Heart left ventricle (tissue), 16 donors: Measurements from ENCODE around the gene IL11RA. TPM values are rescaled to one million over a fixed set of nuclear protein-coding genes. Genes with fewer than 3 reads are reported as not detected.
A peak's percentile ranks its signal among the peaks of the same experiment; 100 is the strongest.

Source experiments
- ATAC-seq, 4 donors: fragments of 200-7000 bp; cut with Tn5 transposase; one replicate each; pipeline ENCODE4 v1.9.1; 2020 to 2022; ENCODE audit warnings: moderate library complexity in 4 of 4, mild to moderate bottlenecking in 3 of 4, moderate number of reproducible peaks in 1 of 4
- DNase-seq, 5 donors: peaks; one replicate each; pipeline ENCODE4 v3.0.0-alpha.2; 2020
- H3K27ac ChIP-seq, 12 donors: fragments of 200-600 bp; sonication (generic) in 4 of 12; one replicate each; pipeline versions ENCODE4 v1.5.0 to v1.8.0; 2016 to 2022; ENCODE audit warnings: mild to moderate bottlenecking in 2 of 12
- H3K27me3 ChIP-seq, 9 donors: fragments of 200-600 bp; sonication (generic) in 2 of 9; one replicate each; pipeline versions ENCODE4 v1.5.1 to v1.8.0; 2016 to 2022; ENCODE audit warnings: mild to moderate bottlenecking in 3 of 9
- H3K36me3 ChIP-seq, 9 donors: fragments of 200-600 bp; sonication (generic) in 2 of 9; one replicate each; pipeline versions ENCODE4 v1.5.0 to v1.8.0; 2018 to 2022; ENCODE audit warnings: mild to moderate bottlenecking in 2 of 9
- H3K4me1 ChIP-seq, 12 donors: fragments of 200-600 bp; sonication (generic) in 4 of 12; one replicate each; pipeline versions ENCODE4 v1.5.0 to v1.8.0; 2016 to 2022; ENCODE audit warnings: mild to moderate bottlenecking in 3 of 12
- H3K4me3 ChIP-seq, 12 donors: fragments of 200-600 bp; sonication (generic) in 4 of 12; one replicate each; pipeline versions ENCODE4 v1.5.0 to v1.8.0; 2017 to 2022; ENCODE audit warnings: mild to moderate bottlenecking in 9 of 12, moderate library complexity in 4 of 12
- H3K9me3 ChIP-seq, 12 donors: fragments of 200-600 bp; sonication (generic) in 4 of 12; one replicate each; pipeline versions ENCODE4 v1.5.0 to v1.8.0; 2016 to 2022; ENCODE audit warnings: mild to moderate bottlenecking in 1 of 12
- POLR2A ChIP-seq, 2 donors: fragments of 450-650 bp; IDR thresholded peaks; one replicate each; pipeline ENCODE4 v1.6.1; 2017; ENCODE audit warnings: antibody characterized with exemption in 2 of 2, mild to moderate bottlenecking in 2 of 2, moderate library complexity in 2 of 2
- WGBS, 4 donors: extraction: QIAGEN DNeasy Blood & Tissue Kit in 2 of 4; methylation state at CpG; one replicate each; pipeline versions ENCODE4 v1.1.5 to v1.1.7; 2013 to 2018; 5-methylcytosine and 5-hydroxymethylcytosine counted together
- intact Hi-C, 10 donors: fragments of 100-400 bp; cut with DNase I; formaldehyde crosslinking; loops; one replicate each; pipeline versions ENCODE4 v1.11.1 to v1.14.2; 2022
- polyA plus RNA-seq, 2 donors: library from polyadenylated mRNA; stranded (reverse); fragments of 200-250 nt; gene quantifications; one replicate each; pipeline ENCODE4 v1.2.3, GENCODE V29; 2013
- total RNA-seq, 9 donors: library from RNA; depleted of rRNA in 2 of 9; stranded (reverse); fragments of >200 nt in 2 of 9; fragmentation: NEBNext Ultra II Directional in 3 of 9; extraction: Animal tissue kit (Norgen Biotek cat#: 25700) in 3 of 9; gene quantifications; one replicate each; pipeline versions ENCODE4 v1.1.0 to v1.2.4, GENCODE V29; 2016 to 2023
- TF ChIP-seq, protein P1 (sequence below), 12 donors: fragments of 200-600 bp; sonication (generic) in 4 of 12; IDR thresholded peaks; one replicate each; pipeline versions ENCODE4 v1.5.0 to v1.8.0; 2018 to 2022; ENCODE audit warnings: antibody characterized with exemption in 12 of 12, mild to moderate bottlenecking in 5 of 12
- donor health status: ischemic (EF 13 %, LVEDD 7.1; RV severe dilation, severe dysfunction).
- donor health status: healthy with polysubstance abuse.
- donor health status: DM: no; HTN: yes; CAD: no.
- donor health status: DM: no; HTN: no; CAD: no.
- donor health status: ischemic (EF 25% LVEDD 6.9; RV normal size, moderate dysfunction).
- donor health status: ischemic (EF 25% LVEDD 5.7; RV mildly dilated, moderate dysfunction).
- donor health status: healthy.
- donor health status: DM: yes; HTN: yes; CAD: no.
- donor health status: ischemic (EF 35%, LVEDD 5.7; RV mildly dilated, moderate dysfunction).
- donor health status: nonischemic (EF 11% LVEDD 7.7; RV severe dilation, severe dysfunction).
- donor health status: DM: yes; HTN: yes; CAD: no.
- donor health status: PGD.
- donor health status: ischemic (EF 29% LVEDD 5.4; RV normal size, mild dysfunction).
- donor health status: nonischemic (EF 23%, LVEDD 6.1; RV moderate dilation, normal function).

The IL11RA gene
- total and polyA plus RNA-seq, 11 donors = 20.8 to 113 (median 45.5) TPM

- DNase-seq (no peak), ATAC-seq (no peak)
- Histone ChIP-seq H3K36me3 (no peaks in the 10 kb centered on the region), H3K27ac (no peak overlapping the region), H3K9me3 (no peaks in the 10 kb centered on the region), H3K4me1 (peaks cover 0 to 18% (median 13%) of the 10 kb centered on the region in 12 donors), H3K4me3 (no peak overlapping the region), H3K27me3 (no peaks in the 10 kb centered on the region)
- intact Hi-C loops = loop anchor here in 1 of 10 donors (10.0 kb wide), 1 partner anchor 172 kb away; no protein-coding TSS in a partner anchor
- no peak for TF ChIP-seq POLR2A (IDR thresholded peaks at IDR 0.05)
- TF ChIP-seq, protein P1, sequence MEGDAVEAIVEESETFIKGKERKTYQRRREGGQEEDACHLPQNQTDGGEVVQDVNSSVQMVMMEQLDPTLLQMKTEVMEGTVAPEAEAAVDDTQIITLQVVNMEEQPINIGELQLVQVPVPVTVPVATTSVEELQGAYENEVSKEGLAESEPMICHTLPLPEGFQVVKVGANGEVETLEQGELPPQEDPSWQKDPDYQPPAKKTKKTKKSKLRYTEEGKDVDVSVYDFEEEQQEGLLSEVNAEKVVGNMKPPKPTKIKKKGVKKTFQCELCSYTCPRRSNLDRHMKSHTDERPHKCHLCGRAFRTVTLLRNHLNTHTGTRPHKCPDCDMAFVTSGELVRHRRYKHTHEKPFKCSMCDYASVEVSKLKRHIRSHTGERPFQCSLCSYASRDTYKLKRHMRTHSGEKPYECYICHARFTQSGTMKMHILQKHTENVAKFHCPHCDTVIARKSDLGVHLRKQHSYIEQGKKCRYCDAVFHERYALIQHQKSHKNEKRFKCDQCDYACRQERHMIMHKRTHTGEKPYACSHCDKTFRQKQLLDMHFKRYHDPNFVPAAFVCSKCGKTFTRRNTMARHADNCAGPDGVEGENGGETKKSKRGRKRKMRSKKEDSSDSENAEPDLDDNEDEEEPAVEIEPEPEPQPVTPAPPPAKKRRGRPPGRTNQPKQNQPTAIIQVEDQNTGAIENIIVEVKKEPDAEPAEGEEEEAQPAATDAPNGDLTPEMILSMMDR (IDR thresholded peaks at IDR 0.05) = no peak
- WGBS, 4 donors = 85 to 98% (median 91%) methylated on average over 3 of the region's 3 CpGs
These were observed 45.1 kb upstream of the IL11RA start for GRCh38 chr9:34606905-34607304.

DNA sequence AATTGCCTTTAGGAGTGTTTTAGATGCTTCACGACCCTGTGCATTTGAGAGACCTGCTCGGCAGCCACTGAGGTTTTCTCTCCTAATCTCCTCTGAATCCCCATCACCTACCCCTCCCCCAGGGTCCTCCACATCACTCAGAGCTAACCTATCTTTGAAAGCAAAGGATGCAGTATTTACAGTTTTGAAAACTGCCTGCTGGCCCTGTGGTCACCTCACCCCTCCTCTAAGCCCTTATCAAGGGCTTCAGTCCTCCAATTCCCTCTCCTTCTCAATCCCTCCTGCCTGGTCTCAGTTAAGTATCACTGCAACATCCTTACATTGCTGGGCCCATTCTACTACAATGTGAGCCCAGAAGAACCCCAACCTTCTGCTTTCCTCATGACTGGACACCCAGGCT lies 44.7 kb upstream of the IL11RA start:
- TF ChIP-seq, protein P1 (IDR thresholded peaks at IDR 0.05) = no peak
- TF ChIP-seq POLR2A (IDR thresholded peaks at IDR 0.05) = no peak
- Histone ChIP-seq H3K27ac (no peak overlapping the region), H3K4me3 (no peak overlapping the region), H3K9me3 (no peaks in the 10 kb centered on the region), H3K36me3 (no peaks in the 10 kb centered on the region), H3K27me3 (no peaks in the 10 kb centered on the region), H3K4me1 (peaks cover 0 to 20% (median 17%) of the 10 kb centered on the region in 12 donors)
- no peak for ATAC-seq
- WGBS, 4 donors = 23 to 73% (median 54%) methylated on average over 2 of the region's 2 CpGs
- no peak for DNase-seq
- intact Hi-C loops = loop anchor here in 1 of 10 donors (10.0 kb wide), 1 partner anchor 173 kb away; no protein-coding TSS in a partner anchor

GRCh38 chr9:34610434-34611206 lies 41.4 kb upstream of the IL11RA start:
- Histone ChIP-seq H3K9me3 (no peaks in the 10 kb centered on the region), H3K27me3 (no peaks in the 10 kb centered on the region), H3K27ac (peak overlapping the region in 9 of 12 donors; percentile 81 to 97 (median 94)), H3K36me3 (peaks cover 0 to 24% (median 19%) of the 10 kb centered on the region in 9 donors), H3K4me1 (peaks cover 0 to 29% (median 24%) of the 10 kb centered on the region in 12 donors), H3K4me3 (peak overlapping the region in 9 of 12 donors; percentile 74 to 95 (median 81))
- no peak for TF ChIP-seq POLR2A (IDR thresholded peaks at IDR 0.05)
- TF ChIP-seq, protein P1 (IDR thresholded peaks at IDR 0.05) = no peak
- whole genome bisulfite sequencing, 4 donors = 73 to 88% (median 80%) methylated on average over 14 to 20 of the region's 20 CpGs
- intact Hi-C loops = loop anchor here in 2 of 10 donors (5.0 to 10.0 kb wide), 2 partner anchors 92 to 156 kb away; partner anchors contain the start of genes DNAI1 (in 1 of the 2) and FAM219A (in 1 of the 2)
- DNase-seq = peak in 3 of 5 donors; percentile 24 to 59 (median 57)
- ATAC-seq = peak; percentile 20 to 45 (median 38)

DNA sequence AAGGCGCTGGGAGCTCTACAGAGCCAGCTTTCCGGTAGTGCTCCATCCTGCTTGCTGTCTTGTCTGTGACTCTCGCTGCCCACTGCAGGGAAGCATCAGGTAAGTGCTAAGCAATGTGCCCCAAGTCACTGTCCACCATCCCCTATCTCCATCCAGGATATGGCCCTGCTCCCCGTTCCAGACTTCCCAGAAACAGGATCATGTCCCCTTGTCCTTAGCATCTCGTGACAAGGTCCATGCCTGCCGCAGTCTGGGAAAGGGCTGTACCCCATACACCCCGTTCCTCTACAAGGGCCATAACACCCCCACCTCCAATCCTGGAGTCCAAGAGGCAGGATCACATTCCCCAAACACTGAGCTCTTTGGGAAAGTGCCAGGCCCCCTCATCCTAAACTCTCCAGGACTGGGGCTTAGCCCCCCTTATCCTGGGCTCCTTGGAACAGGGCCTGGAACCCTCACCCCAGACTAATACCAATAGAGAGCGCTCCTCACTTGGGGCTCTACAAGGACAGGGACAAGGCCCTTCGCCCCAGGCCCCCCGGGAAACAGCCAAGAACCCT lies 40.7 kb upstream of the IL11RA start:
- intact Hi-C loops = loop anchor here in 2 of 10 donors (5.0 to 10.0 kb wide), 2 partner anchors 91 to 157 kb away; partner anchors contain the start of genes DNAI1 (in 1 of the 2) and FAM219A (in 1 of the 2)
- Histone ChIP-seq H3K4me3 (peak overlapping the region; percentile 64 to 95 (median 82)), H3K9me3 (no peaks in the 10 kb centered on the region), H3K27ac (peak overlapping the region; percentile 81 to 97 (median 93)), H3K4me1 (peaks cover 0 to 29% (median 24%) of the 10 kb centered on the region in 12 donors), H3K27me3 (no peaks in the 10 kb centered on the region), H3K36me3 (peaks cover 0 to 31% (median 26%) of the 10 kb centered on the region in 9 donors)
- DNase-seq (peak in 2 of 5 donors; percentile 18 to 44), ATAC-seq (peak; percentile 18 to 26 (median 19))
- no peak for TF ChIP-seq POLR2A (IDR thresholded peaks at IDR 0.05)
- TF ChIP-seq, protein P1 (IDR thresholded peaks at IDR 0.05) = no peak
- WGBS, 4 donors = 44 to 62% (median 59%) methylated on average over 8 to 10 of the region's 10 CpGs
